Measurements from ENCODE around the gene SLFN5.

The SLFN5 gene

DNA sequence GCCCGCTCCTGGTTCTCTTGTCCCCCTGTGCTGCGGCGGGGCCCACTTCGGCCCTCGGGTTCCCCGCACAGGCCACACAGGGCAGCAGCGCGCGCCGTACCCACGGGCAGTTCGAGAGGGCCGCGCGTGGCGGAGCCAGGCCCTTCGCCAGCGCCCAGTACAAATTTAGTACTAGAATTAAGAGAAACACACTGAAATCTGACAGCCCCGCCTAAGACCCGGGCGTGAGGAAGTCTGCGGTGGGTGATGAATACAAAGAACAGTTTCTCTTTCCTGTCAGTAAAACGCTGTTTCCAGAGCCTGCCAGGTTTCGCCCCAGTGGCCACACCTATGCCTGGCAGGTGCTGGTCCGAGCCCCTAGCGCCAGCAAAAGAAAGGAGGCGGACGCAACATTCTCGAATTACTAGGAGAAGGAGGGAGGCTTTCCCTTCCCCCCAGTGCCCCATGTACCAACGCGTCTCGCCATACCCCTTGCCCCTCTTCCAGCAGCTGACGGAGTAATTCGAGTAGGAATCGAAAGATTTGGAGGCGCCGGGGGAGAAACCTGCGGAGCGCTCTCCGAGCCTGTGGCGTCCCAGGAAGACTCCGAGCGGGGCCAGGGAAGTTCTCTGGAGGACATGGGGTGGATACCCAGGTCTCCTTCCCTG is 591 bp upstream of the SLFN5 start:
- peak overlapping the region; percentile 79 for H3K4me3 ChIP-seq (ENCODE audit: low read depth, low read length)

DNA sequence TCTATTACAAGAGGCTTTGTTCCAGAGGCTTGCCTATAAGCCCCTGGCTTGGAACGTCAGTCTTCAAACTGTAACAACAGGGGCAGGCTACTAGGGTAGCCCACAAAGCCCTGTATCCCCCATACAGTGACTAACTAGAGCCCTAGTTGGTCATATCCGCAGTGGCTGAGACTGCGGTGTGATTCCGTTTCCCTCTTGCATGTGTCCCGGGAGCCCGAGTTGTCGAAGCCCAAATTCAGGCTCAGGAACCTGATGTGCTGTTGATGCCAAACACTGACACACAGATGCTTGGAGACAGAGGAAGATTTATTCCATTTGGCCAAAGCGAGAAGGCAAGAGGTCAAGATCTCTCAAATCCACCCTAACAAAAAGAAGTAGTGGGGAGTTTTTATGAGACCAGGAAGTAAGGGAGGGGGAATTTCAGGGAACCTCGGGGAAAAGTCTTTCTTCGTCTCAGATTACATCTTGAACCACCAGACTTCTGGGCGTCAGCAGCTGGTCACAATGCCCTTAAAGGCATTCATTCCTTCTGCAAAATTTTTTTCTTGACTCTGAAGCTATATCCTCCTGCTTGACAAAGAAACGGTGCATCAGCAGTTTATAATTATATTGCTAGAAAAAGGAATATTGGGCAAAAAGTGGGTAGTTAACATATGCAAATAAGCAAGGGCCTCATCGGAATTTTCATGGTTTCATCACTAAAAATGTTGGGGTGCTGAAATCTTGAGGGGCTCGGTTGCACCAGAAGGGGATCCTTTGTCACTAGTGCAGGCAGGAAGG is 879 bp downstream of the SLFN5 start:
- TF ChIP-seq, protein P1, sequence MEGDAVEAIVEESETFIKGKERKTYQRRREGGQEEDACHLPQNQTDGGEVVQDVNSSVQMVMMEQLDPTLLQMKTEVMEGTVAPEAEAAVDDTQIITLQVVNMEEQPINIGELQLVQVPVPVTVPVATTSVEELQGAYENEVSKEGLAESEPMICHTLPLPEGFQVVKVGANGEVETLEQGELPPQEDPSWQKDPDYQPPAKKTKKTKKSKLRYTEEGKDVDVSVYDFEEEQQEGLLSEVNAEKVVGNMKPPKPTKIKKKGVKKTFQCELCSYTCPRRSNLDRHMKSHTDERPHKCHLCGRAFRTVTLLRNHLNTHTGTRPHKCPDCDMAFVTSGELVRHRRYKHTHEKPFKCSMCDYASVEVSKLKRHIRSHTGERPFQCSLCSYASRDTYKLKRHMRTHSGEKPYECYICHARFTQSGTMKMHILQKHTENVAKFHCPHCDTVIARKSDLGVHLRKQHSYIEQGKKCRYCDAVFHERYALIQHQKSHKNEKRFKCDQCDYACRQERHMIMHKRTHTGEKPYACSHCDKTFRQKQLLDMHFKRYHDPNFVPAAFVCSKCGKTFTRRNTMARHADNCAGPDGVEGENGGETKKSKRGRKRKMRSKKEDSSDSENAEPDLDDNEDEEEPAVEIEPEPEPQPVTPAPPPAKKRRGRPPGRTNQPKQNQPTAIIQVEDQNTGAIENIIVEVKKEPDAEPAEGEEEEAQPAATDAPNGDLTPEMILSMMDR (IDR thresholded peaks at IDR 0.05; ENCODE audit: low read depth, low read length): no peak
- H3K4me3 ChIP-seq (ENCODE audit: low read depth, low read length): peak overlapping the region; percentile 79

More for the DNA sequence above, 591 bp upstream of the SLFN5 start:
- TF ChIP-seq, protein P1 (IDR thresholded peaks at IDR 0.05; ENCODE audit: low read depth, low read length): no peak

DNA sequence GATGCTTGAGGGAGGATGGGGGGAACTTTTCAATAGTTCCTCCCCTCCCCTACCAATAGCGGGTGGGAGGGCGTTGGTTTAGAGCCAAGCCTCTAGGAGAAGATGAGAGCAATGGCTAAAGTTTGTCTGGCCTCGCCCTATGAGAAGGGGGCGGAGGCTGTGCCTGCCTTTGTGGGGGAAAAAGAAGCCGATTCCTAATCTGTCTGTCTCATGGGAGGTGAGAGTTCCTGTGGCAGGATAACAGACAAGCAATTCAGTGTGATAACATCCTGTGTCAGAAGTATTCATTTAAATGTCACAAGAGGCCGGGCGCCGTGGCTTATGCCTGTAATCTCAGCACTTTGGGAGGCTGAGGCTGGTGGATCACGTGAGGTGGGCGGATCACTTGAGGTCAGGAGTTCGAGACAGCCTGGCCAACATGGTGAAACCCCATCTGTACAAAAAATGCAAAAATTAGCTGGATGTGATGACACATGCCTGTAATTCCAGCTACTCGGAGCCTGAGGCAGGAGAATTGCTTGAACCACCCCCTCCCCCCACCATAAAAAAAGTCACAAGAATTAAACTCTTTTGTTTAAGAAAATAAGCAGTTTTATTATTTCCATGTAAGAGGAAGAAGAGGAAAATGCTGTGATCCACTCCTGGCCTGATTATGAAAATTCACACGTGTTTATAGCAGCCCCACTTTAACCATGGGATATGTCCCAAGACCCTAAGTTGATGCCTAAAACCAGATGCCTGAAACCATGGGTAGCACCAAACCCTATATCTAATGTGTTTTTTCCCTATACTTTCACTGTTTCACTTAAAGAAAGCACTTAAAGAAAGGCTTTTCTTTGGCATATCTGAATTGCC is 1.7 kb downstream of the SLFN5 start:
- H3K4me3 ChIP-seq (ENCODE audit: low read depth, low read length): peak overlapping the region; percentile 79

DNA sequence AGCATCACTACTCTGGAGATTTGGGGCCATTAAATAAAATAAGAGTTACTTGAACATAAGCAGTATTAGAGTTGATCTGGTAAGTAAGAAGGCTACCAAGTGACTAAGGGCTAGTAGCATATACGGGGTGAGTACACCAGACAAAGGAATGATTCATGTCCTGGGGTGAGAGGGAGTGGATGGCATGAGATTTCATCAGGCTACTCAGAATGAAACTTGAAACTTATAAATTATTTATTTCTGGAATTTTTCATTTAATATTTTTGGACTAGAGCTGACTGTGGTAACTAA is 2.3 kb downstream of the SLFN5 start:
- TF ChIP-seq, protein P1 (IDR thresholded peaks at IDR 0.05; ENCODE audit: low read depth, low read length): no peak
- peak overlapping the region; percentile 79 for H3K4me3 ChIP-seq (ENCODE audit: low read depth, low read length)

More for the DNA sequence above, 1.7 kb downstream of the SLFN5 start:
- TF ChIP-seq, protein P1 (IDR thresholded peaks at IDR 0.05; ENCODE audit: low read depth, low read length): no peak

DNA sequence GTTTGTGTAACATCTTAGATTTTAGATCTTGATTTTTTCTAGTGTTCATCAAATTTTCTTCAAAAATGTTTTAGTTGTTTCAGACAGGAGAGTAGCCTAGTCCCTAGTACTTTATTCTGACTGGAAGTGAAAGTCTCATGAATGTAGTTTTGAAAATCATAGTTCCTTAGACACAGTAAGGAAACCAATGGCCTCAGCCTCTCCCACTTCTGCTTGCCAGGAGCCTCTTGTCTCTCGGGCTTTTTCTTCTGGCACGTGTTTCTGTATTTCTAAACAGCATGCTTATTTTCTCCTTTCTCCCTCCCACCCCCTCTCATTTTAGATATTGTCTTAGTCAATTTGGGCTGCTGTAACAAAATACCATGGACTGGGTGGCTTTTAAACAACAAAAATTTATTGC is 9.8 kb downstream of the SLFN5 start:
- no peak overlapping the region for H3K4me3 ChIP-seq (ENCODE audit: low read depth, low read length)
- TF ChIP-seq, protein P1 (IDR thresholded peaks at IDR 0.05; ENCODE audit: low read depth, low read length): no peak

DNA sequence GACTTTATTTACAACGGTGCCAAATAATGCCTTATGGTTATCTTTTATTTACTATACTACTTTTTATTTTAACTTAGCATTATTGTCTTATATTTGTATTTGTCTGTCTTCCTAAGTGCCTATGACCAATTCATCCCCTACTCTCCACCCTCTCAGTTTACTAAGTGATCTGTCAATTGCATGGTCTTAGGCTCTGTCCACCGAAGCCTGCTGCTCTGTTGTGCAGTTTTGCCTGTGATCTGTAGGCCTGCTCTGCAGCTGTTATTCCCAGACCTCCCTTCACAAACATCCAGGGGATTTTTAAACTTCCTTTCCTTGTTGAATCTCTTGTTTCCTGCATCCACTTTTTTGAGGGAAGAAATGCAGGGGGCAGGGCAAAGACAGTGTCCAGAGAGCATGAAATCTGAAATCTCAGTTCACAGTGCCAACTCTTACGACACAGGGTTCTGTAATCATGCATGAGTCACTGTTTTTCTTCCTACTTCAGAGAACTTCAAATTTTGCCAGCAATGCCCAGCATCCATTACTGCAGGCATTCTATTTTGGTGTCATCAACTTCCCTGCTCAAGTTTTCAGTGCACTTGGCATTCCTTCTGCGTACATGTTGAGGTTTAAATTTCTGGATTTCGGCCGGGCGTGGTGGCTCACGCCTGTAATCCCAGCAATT is 11.4 kb downstream of the SLFN5 start:
- TF ChIP-seq, protein P1 (IDR thresholded peaks at IDR 0.05; ENCODE audit: low read depth, low read length): no peak
- no peak overlapping the region for H3K4me3 ChIP-seq (ENCODE audit: low read depth, low read length)

All from WI38 (cell line).